OCI-LY7 (cell line): ENCODE measurements around the gene BTNL2.

Source experiments
- EZH2phosphoT487 ChIP-seq: fragments of 200-600 bp; sonication (generic); IDR thresholded peaks from 2 replicates; pipeline ENCODE4 v1.6.1; 2018; ENCODE audit warnings: low read depth, borderline replicate concordance, mild to moderate bottlenecking, mixed run types, antibody characterized with exemption, low read length, moderate library complexity, mixed read lengths
- TF ChIP-seq, protein P1 (sequence below): fragments of 200-600 bp; sonication (generic); conservative IDR thresholded peaks from 2 replicates; pipeline ENCODE4 v1.5.1; 2014; ENCODE audit warnings: mild to moderate bottlenecking, antibody characterized with exemption, low read length, moderate library complexity, mixed read lengths

DNA sequence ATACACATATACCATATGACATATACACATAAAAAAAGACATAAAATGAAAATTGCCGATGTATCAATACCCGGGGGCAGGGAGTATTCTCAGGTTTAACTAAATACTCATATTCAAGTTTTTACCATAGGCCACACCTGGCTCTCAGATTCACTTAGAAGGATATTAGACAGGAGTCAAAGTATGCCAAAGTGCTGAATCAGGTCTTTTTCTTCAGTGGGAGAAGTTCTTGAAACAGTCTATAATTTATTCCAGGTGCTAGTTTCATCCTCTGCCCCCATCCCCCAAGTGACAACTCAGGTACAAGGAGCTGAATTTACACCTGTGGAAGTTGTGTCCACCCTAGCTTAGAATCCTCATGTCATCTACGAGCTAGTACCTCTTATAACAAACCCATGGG is 24.2 kb upstream of the BTNL2 start:
- TF ChIP-seq, protein P1, sequence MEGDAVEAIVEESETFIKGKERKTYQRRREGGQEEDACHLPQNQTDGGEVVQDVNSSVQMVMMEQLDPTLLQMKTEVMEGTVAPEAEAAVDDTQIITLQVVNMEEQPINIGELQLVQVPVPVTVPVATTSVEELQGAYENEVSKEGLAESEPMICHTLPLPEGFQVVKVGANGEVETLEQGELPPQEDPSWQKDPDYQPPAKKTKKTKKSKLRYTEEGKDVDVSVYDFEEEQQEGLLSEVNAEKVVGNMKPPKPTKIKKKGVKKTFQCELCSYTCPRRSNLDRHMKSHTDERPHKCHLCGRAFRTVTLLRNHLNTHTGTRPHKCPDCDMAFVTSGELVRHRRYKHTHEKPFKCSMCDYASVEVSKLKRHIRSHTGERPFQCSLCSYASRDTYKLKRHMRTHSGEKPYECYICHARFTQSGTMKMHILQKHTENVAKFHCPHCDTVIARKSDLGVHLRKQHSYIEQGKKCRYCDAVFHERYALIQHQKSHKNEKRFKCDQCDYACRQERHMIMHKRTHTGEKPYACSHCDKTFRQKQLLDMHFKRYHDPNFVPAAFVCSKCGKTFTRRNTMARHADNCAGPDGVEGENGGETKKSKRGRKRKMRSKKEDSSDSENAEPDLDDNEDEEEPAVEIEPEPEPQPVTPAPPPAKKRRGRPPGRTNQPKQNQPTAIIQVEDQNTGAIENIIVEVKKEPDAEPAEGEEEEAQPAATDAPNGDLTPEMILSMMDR: no peak
- no peak for TF ChIP-seq EZH2phosphoT487
